DMS 273 (cell line): ENCODE results near the gene OPHN1.

ENCODE experiments used
- DNase-seq: peaks from one replicate; lab custom pipeline; 2025; ENCODE audit not compliant: unreplicated experiment; lab: John Stamatoyannopoulos, UW

The OPHN1 gene

DNA sequence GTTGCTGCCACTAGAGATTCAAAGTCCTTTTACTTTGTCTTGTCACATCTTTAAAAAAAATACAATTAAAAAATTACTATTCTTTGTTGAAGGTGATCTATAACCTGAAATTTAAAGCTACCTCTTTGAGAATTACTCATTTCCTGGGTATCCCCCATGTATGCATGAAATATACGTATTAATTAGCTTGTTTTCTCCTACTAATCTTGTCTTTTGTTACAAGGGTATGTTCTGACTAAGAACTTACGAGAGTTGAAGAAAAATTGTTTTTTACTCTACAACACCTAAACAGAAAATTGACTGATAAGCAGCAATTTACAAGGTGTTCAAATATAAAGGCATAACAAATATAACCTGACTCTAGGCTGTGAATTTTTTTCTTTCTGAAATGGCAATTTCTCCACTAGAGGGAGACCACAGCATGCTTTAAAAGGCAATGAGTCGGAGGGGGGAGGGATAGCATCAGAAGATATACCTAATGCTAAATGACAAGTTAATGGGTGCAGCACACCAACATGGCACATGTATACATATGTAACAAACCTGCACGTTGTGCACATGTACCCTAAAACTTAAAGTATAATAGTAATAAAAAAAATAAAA, 249.6 kb downstream of the OPHN1 start:
- DNase-seq: peak; percentile 70

DNA sequence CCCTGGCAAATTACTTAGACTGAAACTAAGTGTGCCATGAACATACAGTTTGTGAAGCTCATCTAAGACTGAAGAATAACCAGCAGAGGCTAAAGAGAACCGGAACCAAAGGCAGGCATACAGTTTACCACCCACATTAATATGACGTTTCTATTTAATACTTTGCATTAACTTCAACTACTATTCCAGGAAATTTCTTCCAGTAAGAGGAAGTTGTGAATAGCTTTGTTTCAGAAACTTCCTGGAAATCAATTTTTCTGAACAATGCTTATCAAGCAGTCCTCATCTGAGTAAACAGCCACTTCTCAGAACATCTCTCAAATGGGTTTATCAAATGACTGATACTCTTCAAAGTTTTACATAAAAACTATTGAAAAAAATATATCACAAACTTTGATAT, 252.7 kb downstream of the OPHN1 start:
- no peak for DNase-seq

DNA sequence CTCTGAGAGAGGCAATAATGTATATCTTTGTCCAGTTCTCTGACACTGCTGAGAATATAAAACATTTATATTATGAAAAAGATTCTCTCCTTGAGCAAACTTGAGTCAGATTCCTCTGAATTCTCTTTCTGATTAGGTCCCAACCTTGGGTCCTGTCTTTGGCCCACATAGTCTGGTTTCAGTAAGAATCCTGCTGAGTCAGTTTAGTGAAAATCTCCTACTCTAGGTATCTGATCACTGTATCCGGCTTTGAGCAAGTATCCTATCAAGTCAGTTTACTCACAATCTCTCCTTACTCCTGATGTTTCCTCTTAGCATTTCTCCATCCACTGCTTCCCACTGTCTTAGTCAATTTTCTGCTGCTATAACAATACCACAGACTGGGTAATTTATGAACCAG, 253.9 kb downstream of the OPHN1 start:
- DNase-seq: no peak

DNA sequence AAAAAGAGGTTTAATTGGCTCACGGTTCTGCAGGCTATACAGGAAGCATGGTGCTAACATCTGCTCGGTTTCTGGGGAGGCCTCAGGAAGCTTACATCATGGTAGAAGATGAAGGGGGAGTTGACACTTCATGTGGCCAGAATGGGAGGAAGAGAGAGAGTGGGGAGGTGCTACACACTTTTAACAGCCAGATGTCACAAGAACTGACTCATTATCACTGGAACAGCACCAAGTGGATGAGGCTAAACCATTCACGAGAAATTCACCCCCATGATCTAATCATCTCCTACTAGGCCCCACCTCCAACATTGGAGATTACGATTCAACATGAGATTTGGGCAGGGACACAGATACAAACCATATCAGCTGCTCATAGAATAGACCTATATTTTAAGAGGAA, 255.8 kb downstream of the OPHN1 start:
- peak; percentile 38 for DNase-seq

DNA sequence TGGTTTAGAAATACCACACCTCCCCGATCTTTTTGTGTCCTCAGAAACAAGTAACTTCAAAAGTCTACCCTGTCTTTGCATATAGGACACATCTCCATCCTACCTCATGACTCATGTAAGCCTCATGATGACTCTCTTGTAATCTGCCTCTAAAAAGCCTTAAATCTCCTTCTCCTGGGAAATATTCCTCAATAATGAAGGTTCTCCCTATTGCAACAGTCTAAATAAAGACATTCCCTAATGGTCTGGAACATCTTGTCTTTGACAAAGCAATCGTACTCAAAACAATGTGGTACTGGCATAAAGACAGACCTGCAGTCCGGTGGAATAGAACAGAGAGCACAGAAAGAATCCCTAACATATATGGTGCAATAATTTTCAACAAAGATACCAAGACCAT, 257.7 kb downstream of the OPHN1 start:
- DNase-seq: no peak

DNA sequence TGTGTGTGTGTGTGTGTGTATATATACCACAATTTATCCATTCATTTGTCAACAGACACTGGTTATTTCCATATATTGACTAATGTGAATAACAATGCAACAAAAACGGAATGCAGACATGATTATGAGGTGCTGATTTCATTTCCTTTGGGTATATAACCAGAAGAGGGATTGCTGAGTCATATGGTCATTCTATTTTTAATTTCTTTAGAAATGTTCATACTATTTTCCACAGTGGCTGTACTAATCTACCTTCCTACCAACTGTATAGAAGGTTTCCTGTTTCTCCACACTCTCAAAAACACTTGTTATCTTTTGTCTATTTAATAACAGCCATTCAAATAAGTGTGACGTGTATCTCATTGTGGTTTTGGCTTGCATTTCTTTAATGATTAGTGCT, 269.9 kb downstream of the OPHN1 start:
- no peak for DNase-seq

DNA sequence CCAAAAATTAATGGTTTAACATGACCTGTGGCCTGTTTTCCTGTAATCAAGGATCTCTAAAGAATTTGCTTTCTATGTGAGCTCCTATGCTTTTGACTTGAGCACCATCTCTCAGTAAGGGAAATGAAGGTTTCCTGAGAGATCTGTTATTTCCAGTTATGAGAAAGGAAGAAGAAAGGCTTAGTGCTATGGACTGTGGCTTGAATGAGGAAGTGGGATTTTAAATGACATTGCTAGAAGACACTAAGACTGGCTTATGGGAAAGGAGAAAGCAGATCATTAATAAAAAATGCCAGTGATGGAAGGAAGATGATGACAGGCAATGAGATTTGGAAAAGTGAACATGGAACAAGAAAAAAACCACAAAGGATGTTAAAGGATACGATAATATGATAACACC, 285.4 kb downstream of the OPHN1 start:
- DNase-seq: no peak

DNA sequence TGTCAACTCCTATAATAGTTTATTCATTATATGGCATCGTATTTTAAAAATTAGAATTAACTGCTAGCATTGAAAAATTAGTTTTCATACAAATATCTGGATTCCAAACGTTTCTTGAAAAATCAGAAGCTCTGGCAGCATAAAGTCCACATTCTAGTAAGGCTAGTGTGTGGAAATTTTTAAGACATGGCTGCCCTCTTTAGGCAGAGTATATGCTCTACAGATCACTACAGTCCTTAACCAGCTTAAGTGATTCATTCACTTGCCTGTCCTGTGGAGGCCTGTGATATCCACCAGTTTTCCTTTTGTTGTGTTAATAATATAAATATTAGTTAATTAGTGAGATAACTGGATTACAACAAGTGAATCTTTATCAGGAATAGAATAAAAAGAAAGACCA, 287.2 kb downstream of the OPHN1 start:
- DNase-seq: peak; percentile 67

DNA sequence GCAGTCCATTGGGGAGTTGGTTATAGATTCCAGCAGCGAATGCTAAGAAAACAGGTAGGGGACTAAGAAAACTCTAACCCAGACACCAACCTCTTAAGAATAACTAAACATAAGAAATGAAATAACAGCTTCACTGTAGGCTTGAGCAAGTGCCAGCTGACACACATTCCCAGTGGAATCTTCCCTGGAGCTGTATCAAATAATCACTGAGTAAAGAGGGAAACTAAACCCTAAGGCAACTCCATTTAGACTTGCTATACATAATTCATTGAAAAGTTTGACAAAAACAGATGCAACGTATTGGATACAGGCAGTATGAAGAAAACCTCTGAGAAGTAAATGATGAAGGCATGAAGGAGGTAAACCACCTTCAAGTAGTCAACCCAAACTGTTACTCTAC, 293.5 kb downstream of the OPHN1 start:
- DNase-seq: no peak

DNA sequence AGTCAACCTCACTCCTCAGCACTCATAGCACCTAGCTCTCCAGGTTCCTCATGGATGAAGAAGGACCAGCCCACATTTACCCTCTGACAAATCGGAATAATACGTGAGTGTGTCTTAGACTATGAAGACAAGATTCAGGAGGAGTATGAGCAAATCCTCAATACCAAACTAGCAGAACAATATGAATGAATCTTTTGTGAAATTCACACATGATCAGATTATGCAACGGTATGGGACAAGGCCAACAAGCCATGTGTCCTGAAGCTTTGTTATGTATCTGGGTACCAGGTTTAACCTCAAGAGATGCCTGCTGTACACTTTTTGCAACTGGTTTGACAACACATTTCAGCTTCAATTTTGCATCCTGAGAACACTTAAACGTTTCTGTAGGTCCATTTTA, 300.1 kb downstream of the OPHN1 start:
- no peak for DNase-seq

DNA sequence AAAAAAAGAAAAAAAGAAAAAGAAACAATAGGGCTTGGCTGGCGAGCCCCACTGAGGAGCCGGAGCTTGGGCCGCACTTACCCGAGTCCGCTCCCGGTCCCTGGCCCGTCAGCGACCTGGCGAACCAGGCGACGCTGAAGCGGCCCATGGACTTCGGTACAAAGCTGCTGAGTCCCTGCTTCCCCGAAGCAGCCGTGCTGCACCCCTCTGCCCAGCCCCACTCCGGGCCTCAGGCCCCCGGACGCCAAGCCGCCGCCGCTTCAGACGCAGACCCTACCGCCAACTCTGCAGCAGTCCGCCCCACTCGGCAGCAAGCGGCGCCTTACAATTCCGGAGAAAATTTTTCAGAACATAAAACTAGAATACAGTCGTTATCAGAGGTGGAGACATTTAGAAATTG, 300.5 kb downstream of the OPHN1 start:
- DNase-seq: no peak

DNA sequence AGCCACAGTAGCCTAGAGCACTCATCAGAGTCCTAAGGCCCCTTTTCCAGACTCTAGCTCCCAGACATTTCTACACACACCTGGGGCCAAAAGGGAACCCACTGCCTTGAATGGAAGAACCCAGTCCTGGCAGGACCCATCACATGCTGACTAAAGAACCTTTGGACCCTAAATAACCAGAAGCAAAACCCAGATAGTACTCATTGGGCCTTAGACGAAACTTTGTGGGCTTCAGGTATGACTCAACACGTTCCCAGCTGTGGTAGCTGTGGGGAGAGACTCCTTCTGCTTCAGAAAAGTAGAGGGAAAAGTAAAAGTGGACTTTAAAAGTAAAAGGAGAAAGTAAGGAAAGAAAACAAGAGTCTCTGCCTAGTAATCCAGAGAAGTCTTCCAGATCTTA, 311.5 kb downstream of the OPHN1 start:
- DNase-seq: no peak

DNA sequence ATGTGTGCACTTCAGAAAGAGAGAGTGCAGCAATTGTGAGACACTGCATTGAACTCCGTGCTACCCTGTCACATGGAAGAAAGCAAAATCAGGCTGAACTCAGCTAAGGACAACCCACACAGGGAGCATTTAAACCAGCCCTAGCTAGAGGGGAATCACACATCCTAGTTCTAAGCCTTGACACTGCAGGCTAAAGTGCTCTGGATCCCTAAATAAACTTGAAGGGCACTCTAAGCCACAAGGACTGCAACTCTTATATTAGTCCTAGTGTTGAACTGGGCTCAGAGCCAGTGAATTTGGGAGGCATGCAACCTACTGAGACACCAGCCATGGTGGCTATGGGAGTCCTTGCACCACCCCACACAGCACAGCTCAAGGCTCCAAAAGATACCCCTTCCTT, 311.9 kb downstream of the OPHN1 start:
- DNase-seq: no peak

DNA sequence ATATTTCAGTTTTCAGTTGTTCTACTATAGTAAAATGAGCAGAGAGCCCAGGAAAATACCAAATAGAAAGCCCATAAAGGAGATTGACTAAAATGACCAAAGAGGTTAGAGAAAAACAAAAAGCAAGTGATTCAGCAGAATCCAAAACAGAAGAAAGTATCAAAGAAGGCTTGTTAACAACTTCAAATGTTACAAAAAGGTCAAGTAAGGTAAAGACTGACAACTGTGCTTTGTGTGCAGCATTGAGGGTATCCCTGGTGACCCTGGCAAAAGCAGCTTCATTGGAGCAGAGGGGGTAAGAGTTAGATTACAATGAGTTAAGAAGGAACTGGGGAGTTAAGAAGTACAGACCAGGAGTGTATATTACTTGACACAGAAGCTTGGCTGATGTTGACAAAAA, 317.9 kb downstream of the OPHN1 start:
- DNase-seq: peak; percentile 61

DNA sequence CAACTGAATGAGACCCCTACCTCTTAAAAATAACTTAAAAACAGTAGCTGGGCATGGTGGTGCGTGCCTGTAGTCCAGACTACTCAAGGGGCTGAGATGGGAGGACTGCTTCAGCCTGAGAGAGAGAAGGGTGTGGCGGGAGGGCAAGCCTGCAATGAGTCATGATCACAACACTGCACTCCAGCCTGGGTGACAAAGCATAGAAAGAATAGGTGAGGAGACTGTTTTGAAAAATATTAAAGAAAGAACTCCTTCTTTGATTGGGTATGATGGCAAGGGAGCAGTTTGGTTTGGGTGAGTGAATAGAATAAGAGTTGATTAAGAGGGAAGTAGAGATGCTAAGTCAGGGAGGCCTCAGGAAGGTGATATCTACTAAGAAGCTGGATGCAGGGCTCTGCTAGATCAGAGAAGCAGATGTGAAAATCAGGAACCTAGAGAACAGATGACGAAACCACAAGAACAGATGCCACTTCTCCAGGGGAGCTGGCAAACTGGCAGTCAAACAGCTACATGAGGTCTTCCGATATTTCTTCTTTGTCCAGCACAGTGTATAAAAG, 318.6 kb downstream of the OPHN1 start:
- peak; percentile 89 for DNase-seq

DNA sequence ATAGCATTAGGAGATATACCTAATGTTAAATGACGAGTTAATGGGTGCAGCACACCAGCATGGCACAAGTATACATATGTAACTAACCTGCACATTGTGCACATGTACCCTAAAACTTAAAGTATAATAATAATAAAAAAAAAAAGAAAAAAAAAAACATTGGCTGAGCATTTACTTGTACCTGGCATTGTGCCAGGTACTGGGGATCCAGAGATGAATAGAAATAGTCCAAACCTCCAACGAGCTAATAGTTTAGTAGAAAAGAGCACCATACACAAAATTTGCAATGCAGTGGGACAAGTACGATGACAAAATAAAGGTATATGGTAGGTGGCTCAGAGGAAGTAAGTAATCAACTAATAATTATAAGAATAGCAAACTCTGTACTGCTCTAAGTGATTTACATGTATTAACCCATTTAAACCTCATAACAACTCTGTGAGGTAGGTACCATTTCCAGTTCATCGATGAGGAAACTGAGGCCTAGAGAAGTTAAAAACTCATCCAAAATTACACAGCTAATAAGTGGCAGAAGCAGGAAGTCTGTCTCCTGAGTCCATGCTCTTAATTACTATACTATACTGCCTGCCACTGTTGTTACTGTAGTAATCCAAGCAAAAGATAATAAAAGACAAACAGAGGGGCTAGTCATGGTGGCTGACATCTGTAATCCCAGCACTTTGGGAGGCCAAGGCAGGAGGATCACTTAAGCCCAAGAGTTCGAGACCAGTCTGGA, 319.3 kb downstream of the OPHN1 start:
- peak; percentile 13 for DNase-seq

DNA sequence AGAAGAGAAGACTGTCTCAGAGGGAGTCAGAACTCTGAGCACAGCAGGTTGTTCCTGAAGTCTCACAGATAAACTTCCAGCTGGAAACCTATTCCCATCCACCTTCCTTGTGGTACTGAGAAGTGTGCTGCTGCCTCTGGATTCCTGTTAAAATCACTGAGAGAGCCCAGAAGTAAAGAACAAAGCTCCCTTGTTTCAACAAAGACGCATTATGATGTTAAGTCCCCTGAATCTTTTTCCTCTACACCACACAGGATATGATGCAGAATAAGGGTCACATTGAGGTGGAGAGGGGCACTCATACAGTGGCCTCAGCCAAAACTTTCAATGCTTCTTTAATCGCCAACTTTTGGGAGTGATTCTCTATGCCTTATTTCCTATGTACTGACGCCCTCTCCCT, 321.0 kb downstream of the OPHN1 start:
- no peak for DNase-seq

DNA sequence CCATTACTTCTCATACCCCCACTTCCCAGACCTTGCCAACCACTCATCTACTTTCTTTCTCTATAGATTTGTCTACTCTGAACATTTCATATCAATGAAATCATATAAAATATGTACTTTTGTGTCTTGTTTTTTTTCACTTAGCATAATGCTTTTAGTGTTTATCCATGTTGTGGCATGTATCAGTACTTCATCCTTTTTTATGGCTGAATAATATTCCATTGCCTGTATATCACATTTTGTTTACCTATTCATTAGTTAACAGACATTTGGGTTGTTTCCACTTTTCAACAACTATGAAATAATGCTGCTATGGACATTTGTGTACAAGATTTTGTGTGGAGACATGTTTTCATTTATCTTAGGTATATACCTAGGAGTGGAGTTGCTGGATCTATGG, 324.1 kb downstream of the OPHN1 start:
- no peak for DNase-seq

DNA sequence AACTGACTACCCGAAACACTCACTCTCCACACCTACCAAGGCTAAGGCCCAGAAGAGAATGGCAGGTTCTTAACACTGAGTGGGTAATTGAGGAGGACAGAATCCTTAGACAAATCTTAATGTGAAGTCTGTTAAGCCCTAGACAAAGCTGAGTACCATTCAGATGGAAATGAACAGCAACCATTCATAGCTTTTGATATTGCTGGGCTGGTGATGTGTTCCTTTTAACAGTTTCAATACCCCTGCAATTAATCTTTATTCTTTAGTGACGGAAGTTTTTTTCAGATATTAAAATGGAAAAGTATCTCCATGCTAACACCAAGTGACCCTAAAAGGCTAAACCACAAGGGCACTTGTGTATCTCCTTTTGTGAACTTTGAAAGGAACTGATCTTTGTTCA, 334.9 kb downstream of the OPHN1 start:
- DNase-seq: no peak

DNA sequence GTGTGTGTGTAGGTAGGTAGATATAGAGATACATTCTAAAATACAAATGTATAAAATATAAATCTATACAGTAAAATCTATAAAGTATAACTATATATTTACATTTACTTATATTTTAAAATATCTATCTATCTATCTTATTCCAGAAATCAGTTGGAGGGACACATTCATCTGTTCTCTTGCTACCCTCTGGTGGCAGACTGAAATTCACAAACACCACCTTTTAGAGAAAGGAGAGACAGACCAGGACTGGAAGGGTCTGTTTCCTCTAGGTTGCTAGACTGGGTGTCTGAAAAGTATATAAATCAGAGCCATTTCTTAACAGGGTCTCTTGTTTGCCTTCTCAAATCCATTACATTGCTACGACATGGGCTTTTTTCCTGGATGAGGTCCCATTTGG, 343.0 kb downstream of the OPHN1 start:
- DNase-seq: peak; percentile 23

DNA sequence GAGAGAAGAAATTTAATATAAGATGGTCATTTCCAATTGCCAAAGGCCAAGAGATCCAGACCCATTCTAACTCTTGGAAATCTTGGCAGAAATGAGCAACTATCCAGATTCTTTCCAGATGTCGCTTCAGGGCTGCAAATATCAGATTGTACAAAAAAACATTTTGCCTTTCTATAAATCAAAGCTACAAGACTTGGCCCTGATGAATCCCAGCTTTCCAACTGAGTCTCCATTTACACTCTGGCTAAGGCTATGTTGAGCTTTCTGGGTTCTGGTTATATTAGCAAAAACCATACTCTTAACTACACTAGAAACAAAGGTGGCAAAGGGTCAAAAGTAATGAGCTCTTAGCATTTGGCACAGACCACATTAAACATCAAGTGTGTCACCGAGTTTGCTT, 345.8 kb downstream of the OPHN1 start:
- no peak for DNase-seq

DNA sequence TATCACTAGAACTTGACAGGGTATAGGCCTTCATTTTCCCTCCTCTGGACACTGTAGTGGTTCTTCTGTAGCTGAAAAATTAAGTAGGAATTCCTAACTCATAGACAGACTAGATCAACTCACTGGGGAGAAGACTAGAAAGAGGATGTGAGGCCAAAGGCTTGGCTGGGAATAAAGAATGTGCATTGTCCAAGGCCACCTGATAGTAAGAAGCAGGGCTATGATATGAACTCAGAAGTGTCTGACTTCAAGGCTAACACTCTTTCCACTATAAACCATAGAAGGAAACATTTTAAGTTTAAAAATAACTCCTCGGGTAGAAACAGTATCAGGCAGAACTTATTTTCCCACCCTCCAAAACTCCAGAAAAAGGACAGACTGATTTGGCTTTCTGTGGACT, 346.6 kb downstream of the OPHN1 start:
- no peak for DNase-seq

DNA sequence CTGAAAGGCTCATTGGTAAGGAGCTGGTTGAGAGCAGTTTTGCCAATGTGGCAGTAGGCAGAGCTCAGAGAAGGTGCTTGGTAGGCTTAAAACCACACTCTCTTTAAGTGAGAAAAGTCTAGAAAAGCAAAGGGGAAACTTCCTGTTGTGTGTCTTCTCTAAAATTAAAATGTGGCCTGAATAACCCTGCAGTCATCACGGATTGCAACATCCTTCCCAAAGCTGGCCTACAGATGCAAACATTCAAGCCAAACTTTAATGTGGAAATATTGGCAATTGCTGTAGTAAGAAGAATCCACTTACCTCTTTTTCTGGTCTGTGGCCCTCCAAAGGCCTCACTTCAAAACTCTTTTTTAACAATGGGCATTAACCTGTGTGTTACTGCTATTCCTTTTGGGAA, 348.5 kb downstream of the OPHN1 start:
- no peak for DNase-seq
